K562 (cell line): ENCODE measurements around the gene CNKSR1. TPM values are rescaled to one million over a fixed set of nuclear protein-coding genes. Genes with fewer than 3 reads are reported as not detected.

Experiments
- ATAC-seq: fragments of 200-7000 bp; cut with Tn5 transposase; 3 replicates; pipeline ENCODE4 v1.9.1; 2020; ENCODE audit warnings: moderate library complexity
- BruUV-seq: library from RNA; stranded (reverse); fragments of 400-500 nt; replicated peaks from 2 replicates; lab custom pipeline; 2021; lab: Mats Ljungman, UMichigan
- CTCF ChIA-PET: fragments of 300-600 bp; formaldehyde crosslinking; extraction: SDS; loops from one replicate; lab custom pipeline; 2021; ENCODE audit warnings: low intra/inter-chr PET ratio; lab: Yijun Ruan, JAX
- POLR2A ChIA-PET: fragments of 300-600, 350-650 bp; sonication (Branson Sonifier 250); formaldehyde crosslinking; extraction: SDS; loops from one replicate; lab custom pipeline; 2021; ENCODE audit warnings: antibody characterized with exemption, inconsistent platforms; lab: Yijun Ruan, JAX
- DNase-seq, 4 experiments: peaks; one replicate each; pipeline versions ENCODE4 v3.0.0 to v3.0.0-alpha.2; 2011 to 2018; ENCODE audit warnings: low spot score in 3 of 4, mixed read lengths in 3 of 4; ENCODE audit errors: extremely low read depth in 1 of 4
- FAIRE-seq: peaks from 2 replicates; lab custom pipeline; 2011; peaks lifted over from hg19 to GRCh38; lab: Jason Lieb, UNC
- H2AFZ ChIP-seq: 2 replicates; pipeline ENCODE4 v1.6.0; 2011; ENCODE audit warnings: low read depth, low read length, control low read depth, inconsistent platforms
- H3K27ac ChIP-seq: fragments of 200-600 bp; 3 replicates; pipeline ENCODE4 v1.8.0; 2011; ENCODE audit warnings: low read depth, mild to moderate bottlenecking, control low read depth, inconsistent platforms, low read length, moderate library complexity, mixed read lengths; ENCODE audit errors: extremely low read depth
- H3K27me3 ChIP-seq, 2 experiments: fragments of 300-600 bp in 1 of 2; 2 replicates in 1 of 2; 3 replicates in 1 of 2; pipeline versions ENCODE4 v1.6.0 to v1.8.0; 2011; ENCODE audit warnings: inconsistent platforms in 2 of 2, low read length in 2 of 2, mild to moderate bottlenecking in 1 of 2, mixed read lengths in 1 of 2, moderate library complexity in 1 of 2; ENCODE audit not compliant: control insufficient read depth in 2 of 2, insufficient read depth in 2 of 2
- H3K36me3 ChIP-seq: fragments of 300-600 bp; 3 replicates; pipeline ENCODE4 v1.8.0; 2011; ENCODE audit warnings: mild to moderate bottlenecking, low read length, inconsistent platforms; ENCODE audit not compliant: control insufficient read depth, insufficient read depth
- H3K4me1 ChIP-seq, 2 experiments: fragments of 200-600 bp in 1 of 2; replicated peaks in 1 of 2; 2 replicates in 1 of 2; 3 replicates in 1 of 2; pipeline versions ENCODE4 v1.5.1 to v1.8.0; 2011; ENCODE audit warnings: inconsistent platforms in 2 of 2, low read length in 2 of 2, mild to moderate bottlenecking in 1 of 2, mixed read lengths in 1 of 2, moderate library complexity in 1 of 2; ENCODE audit not compliant: control insufficient read depth in 2 of 2, insufficient read depth in 2 of 2
- H3K4me2 ChIP-seq: 2 replicates; pipeline ENCODE4 v1.6.1; 2011; ENCODE audit warnings: low read length, control low read depth, inconsistent platforms, mixed read lengths; ENCODE audit not compliant: insufficient read depth
- H3K4me3 ChIP-seq: fragments of 200-600 bp; sonication (generic), shearing (Covaris generic); 2 replicates; pipeline ENCODE4 v1.5.1; 2016; ENCODE audit warnings: control low read depth, inconsistent platforms
- H3K79me2 ChIP-seq: fragments of 200-600 bp; 3 replicates; pipeline ENCODE4 v1.8.0; 2011; ENCODE audit warnings: low read length, inconsistent platforms; ENCODE audit not compliant: control insufficient read depth, insufficient read depth
- H3K9ac ChIP-seq, 2 experiments: 2 replicates each; pipeline versions ENCODE4 v1.6.0 to v1.6.1; 2011; ENCODE audit warnings: low read depth in 2 of 2, low read length in 2 of 2, control low read depth in 1 of 2, inconsistent platforms in 1 of 2, mild to moderate bottlenecking in 1 of 2, mixed read lengths in 1 of 2; ENCODE audit not compliant: insufficient read depth in 1 of 2
- H3K9me1 ChIP-seq: one replicate; pipeline ENCODE4 v1.6.0; 2011; ENCODE audit warnings: inconsistent platforms, mild to moderate bottlenecking, low read length, moderate library complexity; ENCODE audit not compliant: control insufficient read depth, insufficient read depth
- H3K9me3 ChIP-seq: replicated peaks from 2 replicates; pipeline ENCODE4 v1.5.1; 2011; ENCODE audit warnings: low read depth, low read length, inconsistent platforms; ENCODE audit not compliant: control insufficient read depth, insufficient read depth
- H4K20me1 ChIP-seq: replicated peaks from 2 replicates; pipeline ENCODE4 v1.6.1; 2011; ENCODE audit warnings: low read length, inconsistent platforms, mixed read lengths; ENCODE audit not compliant: control insufficient read depth, insufficient read depth
- DPF2 ChIP-seq: fragments of 450-650 bp; IDR thresholded peaks from 2 replicates; pipeline ENCODE4 v1.6.1; 2016
- ELK3 ChIP-seq: fragments of 450-650 bp; formaldehyde crosslinking; IDR thresholded peaks from 2 replicates; pipeline ENCODE4 v1.4.0; 2020; ENCODE audit warnings: mild to moderate bottlenecking
- FOXO4 ChIP-seq: fragments of 450-650 bp; formaldehyde crosslinking; IDR thresholded peaks from 2 replicates; pipeline ENCODE4 v1.4.0; 2020; ENCODE audit warnings: mild to moderate bottlenecking, moderate library complexity
- GTF2A2 ChIP-seq: IDR thresholded peaks from 2 replicates; pipeline ENCODE4 v1.6.1; 2016; ENCODE audit warnings: mild to moderate bottlenecking, missing genetic modification characterization, missing compliant biosample characterization
- JUND ChIP-seq, 2 experiments: IDR thresholded peaks; 2 replicates in 1 of 2; 3 replicates in 1 of 2; pipeline ENCODE4 v1.6.1; 2011; ENCODE audit warnings: borderline replicate concordance in 2 of 2, low read depth in 2 of 2, low read length in 2 of 2, improper control_type of control experiment in 1 of 2, missing biosample characterization in 1 of 2, missing genetic modification characterization in 1 of 2, missing genetic modification reagents in 1 of 2
- MEF2A ChIP-seq: IDR thresholded peaks from 2 replicates; pipeline ENCODE4 v1.6.1; 2011; ENCODE audit warnings: low read depth, mild to moderate bottlenecking, low read length, moderate library complexity; ENCODE audit not compliant: control insufficient read depth
- NFRKB ChIP-seq: fragments of 450-650 bp; IDR thresholded peaks from 2 replicates; pipeline ENCODE4 v1.6.1; 2016; ENCODE audit warnings: low read depth
- PRDM10 ChIP-seq: fragments of 450-650 bp; IDR thresholded peaks from 2 replicates; pipeline ENCODE4 v1.6.1; 2018; ENCODE audit not compliant: partially characterized antibody
- RBM17 ChIP-seq: fragments of 200-400 bp; formaldehyde crosslinking; IDR thresholded peaks from 2 replicates; pipeline ENCODE4 v1.6.1; 2017; ENCODE audit warnings: low read depth, mild to moderate bottlenecking, low read length, borderline replicate concordance
- TRIM24 ChIP-seq, 2 experiments: fragments of 450-650 bp; IDR thresholded peaks; 2 replicates each; pipeline ENCODE4 v1.6.1; 2016
- ZNF584 ChIP-seq: fragments of 200-800 bp; sonication (Bioruptor generic); IDR thresholded peaks from 2 replicates; pipeline ENCODE4 v1.6.1; 2016; ENCODE audit warnings: low read depth, mild to moderate bottlenecking, missing genetic modification characterization, missing compliant biosample characterization
- WGBS: fragments of 100-300 bp; shearing (Covaris generic); methylation state at CpG from one replicate; pipeline ENCODE4 v1.1.6; 2016; ENCODE audit warnings: low coverage, mixed read lengths; ENCODE audit not compliant: insufficient coverage; ENCODE audit errors: missing lambda C conversion rate; 5-methylcytosine and 5-hydroxymethylcytosine counted together
- in situ Hi-C: fragments of 300-500 bp; cut with MboI; formaldehyde crosslinking; loops from 4 replicates; pipeline ENCODE4 v1.15.0; 2018; ENCODE audit warnings: inconsistent platforms, mixed read lengths
- intact Hi-C: fragments of 100-400 bp; cut with micrococcal nuclease; formaldehyde crosslinking; loops from 2 replicates; pipeline ENCODE4 v1.14.2; 2022
- polyA plus RNA-seq, 8 experiments: library from polyadenylated mRNA; depleted of rRNA in 4 of 8; stranded (reverse) in 5 of 8; unstranded in 3 of 8; fragments of >200 nt; fragmentation: Nextera tagmentation in 2 of 8; fragmentation: Illumina TruSeq in 1 of 8; extraction: Ambion mirVana in 2 of 8; extraction: Trizol in 1 of 8; gene quantifications; 2 replicates each; pipeline versions ENCODE4 v1.2.1 to v1.2.3, GENCODE V29; 2011 to 2014; ENCODE audit warnings: inconsistent platforms in 1 of 8, missing spikeins in 1 of 8
- total RNA-seq, 7 experiments: library from RNA; depleted of rRNA in 6 of 7; stranded (reverse); fragments of >200 nt in 6 of 7; fragmentation: Illumina TruSeq in 2 of 7; extraction: Trizol in 2 of 7; gene quantifications; 2 replicates each; pipeline versions ENCODE4 v1.2.1 to v1.2.3, GENCODE V29; 2011 to 2021; ENCODE audit warnings: low replicate concordance in 1 of 7

Gene CNKSR1
- total and polyA plus RNA-seq, 9 of the 15 experiments (the other 6 are each of a cell fraction or from before 2014, with no cell fraction given) = 0.03 to 2.8 (median 1.1) TPM

- Histone ChIP-seq H3K4me2 (peak overlapping the region; percentile 68), H3K4me1 (peaks cover 23 to 30% of the 10 kb centered on the region in 2 experiments), H2AFZ (peak overlapping the region; percentile 97), H3K79me2 (no peaks in the 10 kb centered on the region), H3K27me3 (no peaks in the 10 kb centered on the region), H3K27ac (peak overlapping the region; percentile 82), H3K9ac (peak overlapping the region; percentile 70 to 88), H3K9me3 (no peaks in the 10 kb centered on the region), H3K4me3 (peak overlapping the region; percentile 14; the same call in 1 of the 2 replicates), H4K20me1 (no peaks in the 10 kb centered on the region), H3K9me1 (no peaks in the 10 kb centered on the region), H3K36me3 (no peaks in the 10 kb centered on the region)
- in situ Hi-C loops = no loop called here
- POLR2A ChIA-PET = interaction anchor here (0.6 to 2.0 kb wide), 9 partner anchors 9 to 304 kb away, joined by 3 to 9 read pairs (median 4); partner anchors contain the start of genes CATSPER4 and CEP85
- CTCF ChIA-PET = interaction anchor here (0.7 to 1.9 kb wide), 3 partner anchors 31 to 793 kb away, joined by 3 to 8 read pairs (median 6); partner anchors contain the start of genes TRNP1 and ZNF593
- 37% methylated on average over 5 of the region's 5 CpGs for WGBS
- ATAC-seq = no peak
- intact Hi-C loops = loop anchor here (2.0 kb wide), 1 partner anchor 32 kb away; the partner anchor contains the start of genes C1orf232 and ZNF593
- no peak for FAIRE-seq
- peak; percentile 28 to 42 (median 36) for DNase-seq
- no TSS peak for BruUV-seq
- TF ChIP-seq MEF2A (no peak), FOXO4 (CRISPR knock-in tag) (0 out of 2 replicates have a peak, but pooled peaks have one; percentile 4), RBM17 (no peak), NFRKB (no peak), TRIM24 (IDR thresholded peaks at IDR 0.05) (no peak), ZNF584 (CRISPR knock-in tag) (no peak), JUND (IDR thresholded peaks at IDR 0.05; ENCODE audit: borderline replicate concordance, low read depth, low read length) (no peak), JUND (tag; IDR thresholded peaks at IDR 0.05; ENCODE audit: borderline replicate concordance, low read depth, low read length) (no peak), ELK3 (no peak), PRDM10 (peak; percentile 74), GTF2A2 (tag) (0 out of 2 replicates have a peak, but pooled peaks have one; percentile 29), DPF2 (no peak)
Measured at GRCh38 chr1:26200413-26200812, 23.1 kb downstream of the CNKSR1 start.
